ENCODE measurements around the gene TNIP2. TPM values are rescaled to one million over a fixed set of nuclear protein-coding genes. Genes with fewer than 3 reads are reported as not detected.

TNIP2 gene
- polyA plus RNA-seq (2014; cell fraction: cytosol; rRNA removed) = 19.7 and 22.6 TPM in 2 replicates
- 59.4 and 67.8 TPM in 2 replicates for polyA plus RNA-seq (2014; cell fraction: nucleus; rRNA removed)

- peak; percentile 70 for DNase-seq (ENCODE audit: low spot score)
Measured at GRCh38 chr4:2755821-2756690, at the start of gene TNIP2. TSS of gene TNIP2 (minus strand) at chr4:2756336. CDS start at chr4:2756289, 47 bp downstream.

- no peak for DNase-seq (ENCODE audit: low spot score)
Measured at GRCh38 chr4:2804973-2805501, 48.9 kb upstream of the TNIP2 start.

- no peak for DNase-seq (ENCODE audit: low spot score)
Measured at GRCh38 chr4:2804449-2804972, 48.4 kb upstream of the TNIP2 start.

- DNase-seq (ENCODE audit: low spot score) = no peak
Measured at GRCh38 chr4:2803624-2804448, 47.7 kb upstream of the TNIP2 start.

- no peak for DNase-seq (ENCODE audit: low spot score)
Measured at GRCh38 chr4:2802618-2803531, 46.7 kb upstream of the TNIP2 start.

GRCh38 chr4:2800691-2801596 lies 44.8 kb upstream of the TNIP2 start:
- DNase-seq (ENCODE audit: low spot score) = peak; percentile 71

- DNase-seq (ENCODE audit: low spot score) = no peak
Measured at GRCh38 chr4:2799971-2800690, 44.0 kb upstream of the TNIP2 start.

GRCh38 chr4:2799224-2799911 lies 43.2 kb upstream of the TNIP2 start:
- no peak for DNase-seq (ENCODE audit: low spot score)

- DNase-seq (ENCODE audit: low spot score) = no peak
Measured at GRCh38 chr4:2798399-2799223, 42.5 kb upstream of the TNIP2 start.

GRCh38 chr4:2797545-2798305 lies 41.6 kb upstream of the TNIP2 start:
- DNase-seq (ENCODE audit: low spot score) = no peak

- DNase-seq (ENCODE audit: low spot score) = no peak
Measured at GRCh38 chr4:2796849-2797544, 40.9 kb upstream of the TNIP2 start.

GRCh38 chr4:2795893-2796848 lies 40.0 kb upstream of the TNIP2 start:
- no peak for DNase-seq (ENCODE audit: low spot score)

GRCh38 chr4:2795300-2795892 lies 39.3 kb upstream of the TNIP2 start:
- DNase-seq (ENCODE audit: low spot score) = no peak

- no peak for DNase-seq (ENCODE audit: low spot score)
Measured at GRCh38 chr4:2794486-2795299, 38.6 kb upstream of the TNIP2 start.

All from SK-N-DZ (cell line).